ENCODE data around the gene ADAM8. TPM values are rescaled to one million over a fixed set of nuclear protein-coding genes. Genes with fewer than 3 reads are reported as not detected.

The ADAM8 gene
- total RNA-seq, 1 donor, result 7.8 TPM

DNA sequence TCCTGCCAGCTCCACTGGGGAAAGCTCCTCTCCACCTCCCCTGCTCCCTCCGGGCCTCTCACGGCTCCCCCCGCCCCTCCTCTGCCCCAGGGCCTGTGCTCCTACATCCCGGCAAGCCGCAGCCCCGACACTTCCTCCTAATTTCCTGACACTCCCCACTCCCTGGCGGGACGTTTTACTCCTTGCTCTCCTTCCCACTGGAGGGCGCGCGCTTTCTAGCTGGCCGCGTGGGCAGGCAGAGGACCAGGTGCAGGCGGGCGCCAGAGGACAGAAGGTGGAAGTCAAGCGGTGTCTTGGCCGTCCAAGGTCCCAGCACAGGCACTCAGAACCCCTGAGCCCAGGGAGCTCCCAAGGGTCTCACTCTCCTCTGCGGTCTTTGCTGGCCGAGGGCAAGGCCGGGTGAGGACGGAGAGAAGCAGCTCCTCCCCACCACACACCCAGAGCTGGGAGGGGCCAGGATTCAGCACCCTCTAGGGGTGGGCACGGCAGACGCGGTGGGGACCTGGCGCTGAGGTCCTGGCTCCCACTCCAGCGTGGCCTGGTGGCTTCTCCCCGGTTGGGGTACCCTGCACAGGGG is 19.1 kb downstream of the ADAM8 start:
- H3K4me3 ChIP-seq (ENCODE audit: low read depth, low read length), result peak overlapping the region; percentile 27
- DNase-seq (ENCODE audit: low read depth), result peak; percentile 60
- TF ChIP-seq, protein P1, sequence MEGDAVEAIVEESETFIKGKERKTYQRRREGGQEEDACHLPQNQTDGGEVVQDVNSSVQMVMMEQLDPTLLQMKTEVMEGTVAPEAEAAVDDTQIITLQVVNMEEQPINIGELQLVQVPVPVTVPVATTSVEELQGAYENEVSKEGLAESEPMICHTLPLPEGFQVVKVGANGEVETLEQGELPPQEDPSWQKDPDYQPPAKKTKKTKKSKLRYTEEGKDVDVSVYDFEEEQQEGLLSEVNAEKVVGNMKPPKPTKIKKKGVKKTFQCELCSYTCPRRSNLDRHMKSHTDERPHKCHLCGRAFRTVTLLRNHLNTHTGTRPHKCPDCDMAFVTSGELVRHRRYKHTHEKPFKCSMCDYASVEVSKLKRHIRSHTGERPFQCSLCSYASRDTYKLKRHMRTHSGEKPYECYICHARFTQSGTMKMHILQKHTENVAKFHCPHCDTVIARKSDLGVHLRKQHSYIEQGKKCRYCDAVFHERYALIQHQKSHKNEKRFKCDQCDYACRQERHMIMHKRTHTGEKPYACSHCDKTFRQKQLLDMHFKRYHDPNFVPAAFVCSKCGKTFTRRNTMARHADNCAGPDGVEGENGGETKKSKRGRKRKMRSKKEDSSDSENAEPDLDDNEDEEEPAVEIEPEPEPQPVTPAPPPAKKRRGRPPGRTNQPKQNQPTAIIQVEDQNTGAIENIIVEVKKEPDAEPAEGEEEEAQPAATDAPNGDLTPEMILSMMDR (IDR thresholded peaks at IDR 0.05; ENCODE audit: insufficient read depth, low read depth, low read length), result peak; percentile 48

DNA sequence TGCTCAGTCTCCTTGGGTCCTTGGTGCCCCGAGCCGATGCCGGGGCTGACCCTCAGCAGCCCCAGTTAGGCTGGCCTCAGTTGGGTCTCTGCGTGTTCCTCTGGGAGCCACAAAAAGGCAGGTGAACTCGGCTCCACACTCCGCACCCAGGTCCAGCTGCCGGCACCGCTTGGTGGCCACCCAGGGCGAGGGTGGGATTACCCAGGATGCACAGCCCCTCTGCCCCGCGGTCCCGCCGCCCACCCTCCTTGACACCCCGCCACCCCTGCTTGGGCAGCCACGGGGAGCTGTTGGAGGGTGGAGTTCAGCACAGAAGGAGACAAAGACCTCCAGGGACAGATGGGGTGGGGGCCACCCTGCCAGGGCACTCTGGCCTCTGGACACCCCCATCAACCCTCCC is 21.3 kb downstream of the ADAM8 start:
- H3K4me3 ChIP-seq (ENCODE audit: low read depth, low read length), result no peak overlapping the region
- TF ChIP-seq, protein P1 (IDR thresholded peaks at IDR 0.05; ENCODE audit: insufficient read depth, low read depth, low read length), result no peak
- DNase-seq (ENCODE audit: low read depth), result no peak

DNA sequence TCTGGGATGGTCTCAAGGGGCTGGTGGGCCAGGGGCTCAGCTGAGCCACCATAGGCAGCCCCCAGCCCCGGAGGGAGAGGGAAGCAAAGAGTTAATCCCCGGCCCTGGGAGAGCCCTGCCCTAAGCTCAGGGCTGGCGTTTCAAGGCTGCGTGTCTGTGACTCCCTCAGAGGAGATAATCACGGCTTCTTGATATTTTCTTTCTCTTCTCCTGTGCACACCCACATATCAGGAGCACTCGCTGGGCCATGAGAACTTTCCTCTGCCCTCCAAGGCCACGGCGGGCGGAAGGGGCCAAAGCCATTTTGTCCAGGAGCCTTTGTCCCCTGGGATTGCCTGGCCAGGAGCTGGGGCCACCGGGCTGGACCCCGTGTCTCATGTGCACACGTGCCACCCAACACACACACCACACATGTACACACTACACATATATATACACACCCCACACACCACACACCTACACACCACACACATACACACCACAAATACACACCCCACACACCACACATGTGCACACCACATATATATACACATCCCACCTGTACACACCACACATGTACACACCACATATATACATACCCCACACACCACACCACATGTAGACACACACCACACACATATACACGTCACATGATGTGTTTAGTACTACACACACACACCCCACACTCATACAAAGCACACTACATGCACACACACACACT is 22.1 kb downstream of the ADAM8 start:
- TF ChIP-seq, protein P1 (IDR thresholded peaks at IDR 0.05; ENCODE audit: insufficient read depth, low read depth, low read length), result no peak
- DNase-seq (ENCODE audit: low read depth), result no peak
- no peak overlapping the region for H3K4me3 ChIP-seq (ENCODE audit: low read depth, low read length)

DNA sequence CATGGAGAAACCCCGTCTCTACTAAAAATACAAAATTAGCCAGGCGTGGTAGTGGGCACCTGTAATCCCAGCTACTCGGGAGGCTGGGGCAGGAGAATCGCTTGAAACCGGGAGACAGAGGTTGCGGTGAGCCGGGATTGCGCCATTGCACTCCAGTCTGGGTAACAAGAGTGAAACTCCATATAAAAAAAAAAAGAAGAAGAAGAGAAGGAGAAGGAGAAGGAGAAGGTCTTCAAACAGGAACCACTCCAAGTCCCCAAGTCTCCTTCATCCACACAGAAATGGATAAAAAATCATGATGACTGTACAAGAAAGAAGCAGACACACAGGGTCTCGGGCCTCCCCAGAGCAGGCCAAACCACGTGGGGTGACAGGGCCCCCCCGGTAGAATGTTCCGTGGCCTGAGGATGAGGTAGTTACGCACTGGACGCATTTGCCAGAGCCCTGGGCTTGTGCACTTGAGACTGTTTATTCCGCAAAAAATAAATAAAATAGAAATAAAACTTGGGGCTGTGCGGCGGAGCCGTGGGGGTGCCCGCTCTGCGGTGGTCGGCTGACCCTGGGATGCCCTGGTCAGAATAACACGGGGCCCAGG is 23.2 kb downstream of the ADAM8 start:
- TF ChIP-seq, protein P1 (IDR thresholded peaks at IDR 0.05; ENCODE audit: insufficient read depth, low read depth, low read length), result no peak
- H3K4me3 ChIP-seq (ENCODE audit: low read depth, low read length), result no peak overlapping the region
- no peak for DNase-seq (ENCODE audit: low read depth)

- TF ChIP-seq, protein P1 (IDR thresholded peaks at IDR 0.05; ENCODE audit: insufficient read depth, low read depth, low read length), result no peak
- no peak for DNase-seq (ENCODE audit: low read depth)
These were observed 24.5 kb downstream of the ADAM8 start for GRCh38 chr10:133252223-133252552.

GRCh38 chr10:133251388-133252222 is 25.1 kb downstream of the ADAM8 start:
- DNase-seq (ENCODE audit: low read depth), result no peak
- H3K4me3 ChIP-seq (ENCODE audit: low read depth, low read length), result no peak overlapping the region
- TF ChIP-seq, protein P1 (IDR thresholded peaks at IDR 0.05; ENCODE audit: insufficient read depth, low read depth, low read length), result no peak

More at GRCh38 chr10:133252223-133252552, 24.5 kb downstream of the ADAM8 start:
- no peak overlapping the region for H3K4me3 ChIP-seq (ENCODE audit: low read depth, low read length)

Measured in fibroblast of villous mesenchyme (primary cell).